ENCODE data around the gene MEIS1. TPM values are rescaled to one million over a fixed set of nuclear protein-coding genes. Genes with fewer than 3 reads are reported as not detected.

Gene MEIS1
- polyA plus RNA-seq, 1 experiment, result 107 TPM

DNA sequence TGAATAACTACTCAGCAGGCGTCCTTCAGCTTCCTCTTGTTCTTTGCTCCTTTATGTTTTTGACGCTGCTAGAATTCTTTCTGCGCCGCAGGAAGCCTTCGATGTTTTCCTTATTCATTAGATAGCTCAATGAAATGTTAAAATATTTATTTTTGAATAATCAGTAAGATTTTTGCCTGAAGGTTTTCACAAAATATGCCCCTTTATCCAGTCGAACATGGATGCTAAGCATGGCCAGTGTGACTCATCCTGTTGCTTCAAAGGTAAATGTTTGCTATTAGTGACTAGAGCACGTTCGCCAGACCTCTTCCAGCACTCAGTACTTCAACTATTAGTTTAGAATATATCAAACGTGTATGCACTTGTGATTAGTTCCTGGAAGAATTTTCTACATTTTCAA is 7.6 kb upstream of the MEIS1 start:
- no peak for TF ChIP-seq CTCF (IDR thresholded peaks at IDR 0.05; ENCODE audit: low read depth, low read length)
- CTCF ChIA-PET, result interaction anchor here (0.7 to 2.6 kb wide), 6 partner anchors 21 to 1604 kb away, joined by 3 to 10 read pairs (median 5); no protein-coding TSS in a partner anchor
- POLR2A ChIA-PET, result no interaction called here

GRCh38 chr2:66428986-66429612 is 5.8 kb upstream of the MEIS1 start:
- TF ChIP-seq CTCF (IDR thresholded peaks at IDR 0.05; ENCODE audit: low read depth, low read length), result peak; percentile 97
- ChIA-PET POLR2A (interaction anchor here (0.7 kb wide), 1 partner anchor 1033 kb away, joined by 3 read pairs; no protein-coding TSS in a partner anchor), CTCF (interaction anchor here (0.5 to 2.6 kb wide), 46 partner anchors 8 to 1610 kb away, joined by 3 to 10 read pairs (median 4); no protein-coding TSS in a partner anchor)
- Histone ChIP-seq H3K4me3 (ENCODE audit: low read depth, low read length) (no peak overlapping the region), H3K27me3 (ENCODE audit: control insufficient read depth, insufficient read depth, low read length) (no peaks in the 10 kb centered on the region), H3K9me3 (ENCODE audit: control insufficient read depth, insufficient read depth, low read length) (peaks cover 3% of the 10 kb centered on the region; the same call in 1 of the 2 replicates), H3K27ac (ENCODE audit: low read depth, low read length) (no peak overlapping the region)
- no peak for DNase-seq (ENCODE audit: low read depth, low spot score)

More for the DNA sequence above, 7.6 kb upstream of the MEIS1 start:
- Histone ChIP-seq H3K4me3 (ENCODE audit: low read depth, low read length) (no peak overlapping the region), H3K9me3 (ENCODE audit: control insufficient read depth, insufficient read depth, low read length) (peaks cover 3% of the 10 kb centered on the region; the same call in 1 of the 2 replicates), H3K27ac (ENCODE audit: low read depth, low read length) (no peak overlapping the region), H3K27me3 (ENCODE audit: control insufficient read depth, insufficient read depth, low read length) (no peaks in the 10 kb centered on the region)
- no peak for DNase-seq (ENCODE audit: low read depth, low spot score)

- no peaks in the 10 kb centered on the region for H3K27me3 ChIP-seq (ENCODE audit: control insufficient read depth, insufficient read depth, low read length)
- H3K4me3 ChIP-seq (ENCODE audit: low read depth, low read length), result no peak overlapping the region
- H3K9me3 ChIP-seq (ENCODE audit: control insufficient read depth, insufficient read depth, low read length), result peaks cover 3% of the 10 kb centered on the region; the same call in 1 of the 2 replicates
- H3K27ac ChIP-seq (ENCODE audit: low read depth, low read length), result no peak overlapping the region
- TF ChIP-seq CTCF (IDR thresholded peaks at IDR 0.05; ENCODE audit: low read depth, low read length), result no peak
- no peak for DNase-seq (ENCODE audit: low read depth, low spot score)
- ChIA-PET CTCF (interaction anchor here (0.6 to 2.6 kb wide), 39 partner anchors 7 to 1601 kb away, joined by 3 to 10 read pairs (median 4); no protein-coding TSS in a partner anchor), POLR2A (interaction anchor here (0.7 kb wide), 1 partner anchor 1033 kb away, joined by 3 read pairs; no protein-coding TSS in a partner anchor)
Observed at GRCh38 chr2:66429693-66430504, 5.0 kb upstream of the MEIS1 start.

GRCh38 chr2:66430505-66431273 is 4.2 kb upstream of the MEIS1 start:
- ChIA-PET POLR2A (interaction anchor here (0.7 kb wide), 1 partner anchor 1145 kb away, joined by 3 read pairs; no protein-coding TSS in a partner anchor), CTCF (interaction anchor here (0.5 to 1.9 kb wide), 6 partner anchors 144 to 1220 kb away, joined by 3 to 5 read pairs (median 4); no protein-coding TSS in a partner anchor)
- Histone ChIP-seq H3K27ac (ENCODE audit: low read depth, low read length) (no peak overlapping the region), H3K27me3 (ENCODE audit: control insufficient read depth, insufficient read depth, low read length) (no peaks in the 10 kb centered on the region), H3K9me3 (ENCODE audit: control insufficient read depth, insufficient read depth, low read length) (peaks cover 3% of the 10 kb centered on the region; the same call in 1 of the 2 replicates), H3K4me3 (ENCODE audit: low read depth, low read length) (peak overlapping the region; percentile 25; the same call in 1 of the 2 replicates)
- no peak for DNase-seq (ENCODE audit: low read depth, low spot score)
- TF ChIP-seq CTCF (IDR thresholded peaks at IDR 0.05; ENCODE audit: low read depth, low read length), result no peak
